Glutamatergic neuron (in vitro differentiated cells): ENCODE measurements around the gene APOC1. TPM values are rescaled to one million over a fixed set of nuclear protein-coding genes. Genes with fewer than 3 reads are reported as not detected.

Experiments used
- DNase-seq: peaks from one replicate; pipeline ENCODE4 v3.0.0; 2022
- H3K27ac Mint-ChIP-seq: one replicate; pipeline ENCODE4 v1.8.0; 2020; ENCODE audit warnings: mild to moderate bottlenecking, mixed read lengths, inconsistent platforms; ENCODE audit not compliant: unreplicated experiment
- H3K27me3 Mint-ChIP-seq: one replicate; pipeline ENCODE4 v1.8.0; 2020; ENCODE audit warnings: mild to moderate bottlenecking, moderate library complexity, mixed read lengths, inconsistent platforms; ENCODE audit not compliant: unreplicated experiment
- H3K36me3 Mint-ChIP-seq: one replicate; pipeline ENCODE4 v1.8.0; 2020; ENCODE audit warnings: mild to moderate bottlenecking, mixed read lengths, inconsistent platforms; ENCODE audit not compliant: unreplicated experiment
- H3K4me1 Mint-ChIP-seq: one replicate; pipeline ENCODE4 v1.8.0; 2020; ENCODE audit warnings: mild to moderate bottlenecking, low read depth, mixed read lengths, inconsistent platforms; ENCODE audit not compliant: unreplicated experiment
- H3K4me3 Mint-ChIP-seq: one replicate; pipeline ENCODE4 v1.8.0; 2020; ENCODE audit warnings: mild to moderate bottlenecking, mixed read lengths, inconsistent platforms; ENCODE audit not compliant: unreplicated experiment
- H3K9me3 Mint-ChIP-seq: one replicate; pipeline ENCODE4 v1.8.0; 2020; ENCODE audit warnings: mild to moderate bottlenecking, moderate library complexity, mixed read lengths, inconsistent platforms; ENCODE audit not compliant: unreplicated experiment
- total RNA-seq: library from RNA; stranded (reverse); fragmentation: NEBNext Ultra II Directional; extraction: Animal tissue kit (Norgen Biotek cat#: 25700); gene quantifications from one replicate; pipeline ENCODE4 v1.2.1, GENCODE V29; 2021; ENCODE audit not compliant: unreplicated experiment
- TF ChIP-seq, protein P1 (sequence below): fragments of 200-600 bp; sonication (generic); IDR thresholded peaks from one replicate; pipeline ENCODE4 v1.5.0; 2021; ENCODE audit not compliant: partially characterized antibody, unreplicated experiment

APOC1 gene
- total RNA-seq, 1 donor from 2014 or later, result 8.3 TPM

- no peak for DNase-seq
- peak overlapping the region; percentile 85 for H3K27ac Mint-ChIP-seq
- peaks cover 17% of the 10 kb centered on the region for H3K27me3 Mint-ChIP-seq
- peaks cover 15% of the 10 kb centered on the region for H3K9me3 Mint-ChIP-seq
- H3K36me3 Mint-ChIP-seq, result no peaks in the 10 kb centered on the region
- peaks cover 11% of the 10 kb centered on the region for H3K4me1 Mint-ChIP-seq
- peak overlapping the region; percentile 88 for H3K4me3 Mint-ChIP-seq
- TF ChIP-seq, protein P1, sequence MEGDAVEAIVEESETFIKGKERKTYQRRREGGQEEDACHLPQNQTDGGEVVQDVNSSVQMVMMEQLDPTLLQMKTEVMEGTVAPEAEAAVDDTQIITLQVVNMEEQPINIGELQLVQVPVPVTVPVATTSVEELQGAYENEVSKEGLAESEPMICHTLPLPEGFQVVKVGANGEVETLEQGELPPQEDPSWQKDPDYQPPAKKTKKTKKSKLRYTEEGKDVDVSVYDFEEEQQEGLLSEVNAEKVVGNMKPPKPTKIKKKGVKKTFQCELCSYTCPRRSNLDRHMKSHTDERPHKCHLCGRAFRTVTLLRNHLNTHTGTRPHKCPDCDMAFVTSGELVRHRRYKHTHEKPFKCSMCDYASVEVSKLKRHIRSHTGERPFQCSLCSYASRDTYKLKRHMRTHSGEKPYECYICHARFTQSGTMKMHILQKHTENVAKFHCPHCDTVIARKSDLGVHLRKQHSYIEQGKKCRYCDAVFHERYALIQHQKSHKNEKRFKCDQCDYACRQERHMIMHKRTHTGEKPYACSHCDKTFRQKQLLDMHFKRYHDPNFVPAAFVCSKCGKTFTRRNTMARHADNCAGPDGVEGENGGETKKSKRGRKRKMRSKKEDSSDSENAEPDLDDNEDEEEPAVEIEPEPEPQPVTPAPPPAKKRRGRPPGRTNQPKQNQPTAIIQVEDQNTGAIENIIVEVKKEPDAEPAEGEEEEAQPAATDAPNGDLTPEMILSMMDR, result no peak
These were observed 24.5 kb upstream of the APOC1 start for GRCh38 chr19:44889830-44890365.

- Mint-ChIP-seq H3K4me3 (peak overlapping the region; percentile 88), H3K9me3 (peaks cover 15% of the 10 kb centered on the region), H3K27me3 (peaks cover 17% of the 10 kb centered on the region), H3K27ac (peak overlapping the region; percentile 85), H3K4me1 (peaks cover 11% of the 10 kb centered on the region), H3K36me3 (no peaks in the 10 kb centered on the region)
- TF ChIP-seq, protein P1, result no peak
- DNase-seq, result no peak
These were observed 23.9 kb upstream of the APOC1 start for GRCh38 chr19:44890366-44891015.

DNA sequence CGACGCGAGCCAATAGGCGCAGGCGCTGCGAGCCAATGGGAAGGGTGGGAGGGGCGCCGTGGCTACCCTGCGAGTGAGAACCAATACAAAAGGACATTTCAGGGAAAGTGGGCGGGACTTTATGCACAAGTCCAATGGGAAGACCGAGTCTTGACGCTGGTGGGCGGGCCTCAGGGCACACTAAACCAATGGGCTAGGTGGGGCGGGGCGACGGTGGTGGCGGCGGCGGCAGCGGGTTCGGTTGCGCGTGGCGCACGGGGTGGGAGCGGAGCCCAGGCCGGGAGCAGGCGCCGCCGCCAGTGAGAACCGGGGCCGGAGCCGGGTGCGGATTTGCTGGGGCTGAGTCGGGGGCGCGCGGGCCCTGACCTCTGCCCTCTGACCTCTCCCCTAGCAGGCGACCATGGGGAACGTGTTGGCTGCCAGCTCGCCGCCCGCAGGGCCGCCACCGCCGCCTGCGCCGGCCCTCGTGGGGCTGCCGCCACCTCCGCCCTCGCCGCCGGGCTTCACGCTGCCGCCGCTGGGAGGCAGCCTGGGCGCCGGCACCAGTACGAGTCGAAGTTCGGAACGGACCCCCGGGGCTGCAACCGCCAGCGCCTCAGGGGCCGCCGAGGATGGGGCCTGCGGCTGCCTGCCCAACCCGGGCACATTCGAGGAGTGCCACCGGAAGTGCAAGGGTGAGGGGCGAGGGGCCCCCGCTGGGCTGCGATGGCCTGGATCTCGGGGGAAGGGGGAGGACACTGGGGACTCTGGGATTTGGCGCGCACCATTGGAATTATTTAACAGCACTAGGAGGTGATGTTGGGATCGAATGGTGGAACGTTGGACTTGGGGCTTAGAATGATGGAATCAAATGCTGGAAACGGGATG, 23.2 kb upstream of the APOC1 start, which contains the start of gene TOMM40:
TOMM40 (plus strand) TSS at position 239 of the 867 bp plus-strand sequence; CDS start at position 401, 162 bp downstream.
- Mint-ChIP-seq H3K4me1 (peaks cover 11% of the 10 kb centered on the region), H3K27ac (peak within 1 kb of the TSS; percentile 85), H3K4me3 (peak within 1 kb of the TSS; percentile 93), H3K27me3 (peaks cover 17% of the 10 kb centered on the region), H3K36me3 (no peaks in the 10 kb centered on the region), H3K9me3 (peaks cover 15% of the 10 kb centered on the region)
- TF ChIP-seq, protein P1, result no peak
- DNase-seq, result peak; percentile 100

GRCh38 chr19:44892932-44893331, 21.5 kb upstream of the APOC1 start:
- peak overlapping the region; percentile 93 for H3K4me3 Mint-ChIP-seq
- H3K27me3 Mint-ChIP-seq, result peaks cover 20% of the 10 kb centered on the region
- no peak overlapping the region for H3K27ac Mint-ChIP-seq
- TF ChIP-seq, protein P1, result no peak
- H3K9me3 Mint-ChIP-seq, result peaks cover 15% of the 10 kb centered on the region
- no peak for DNase-seq
- no peaks in the 10 kb centered on the region for H3K36me3 Mint-ChIP-seq
- H3K4me1 Mint-ChIP-seq, result peaks cover 11% of the 10 kb centered on the region
